ENCODE data around the gene GRB10. TPM values are rescaled to one million over a fixed set of nuclear protein-coding genes. Genes with fewer than 3 reads are reported as not detected.

The GRB10 gene
- total and polyA plus RNA-seq, 5 donors from 2014 or later, result 0.25 to 2.3 TPM; not detected in 3

DNA sequence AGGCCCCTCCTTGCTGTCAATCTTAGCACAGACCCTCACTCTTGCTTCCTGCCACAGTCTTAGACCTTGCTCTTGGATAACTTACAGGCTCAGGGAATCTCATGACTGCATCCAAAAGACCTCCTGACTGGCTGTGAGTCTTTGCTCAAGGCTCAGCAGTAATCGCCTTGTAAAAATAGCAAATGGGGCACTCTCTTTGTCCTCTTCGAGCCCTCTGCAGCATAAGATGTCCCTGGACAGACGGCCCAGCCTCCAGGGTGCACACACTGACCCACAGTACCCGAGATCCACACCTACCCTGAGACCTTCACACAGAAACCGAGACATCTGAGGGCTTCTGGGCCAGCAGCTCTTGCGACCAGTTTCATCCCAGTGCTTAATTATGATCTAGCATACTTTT, 151.6 kb downstream of the GRB10 start:
- Mint-ChIP-seq H3K4me3 (no peak overlapping the region), H3K27ac (no peak overlapping the region), H3K9me3 (no peaks in the 10 kb centered on the region), H3K4me1 (no peaks in the 10 kb centered on the region), H3K36me3 (no peaks in the 10 kb centered on the region), H3K27me3 (peaks cover 44% of the 10 kb centered on the region)
- Histone ChIP-seq H3K9me3 (ENCODE audit: control insufficient read depth in 2 of 2, low read length in 2 of 2) (no peaks in the 10 kb centered on the region), H3K36me3 (ENCODE audit: control insufficient read depth, insufficient read depth, low read length) (no peaks in the 10 kb centered on the region), H3K4me3 (ENCODE audit: low read depth, low read length) (no peak overlapping the region), H3K27ac (ENCODE audit: insufficient read depth, low read length, poor library complexity, severe bottlenecking) (no peak overlapping the region), H3K27me3 (ENCODE audit: control insufficient read depth, insufficient read depth, low read length) (peaks cover 17% of the 10 kb centered on the region), H3K4me1 (ENCODE audit: control insufficient read depth, insufficient read depth, low read length, poor library complexity, severe bottlenecking) (peaks cover 5% of the 10 kb centered on the region)
- ATAC-seq (ENCODE audit: low read depth in 2 of 2) (no peak), DNase-seq (no peak)

- H3K4me3 ChIP-seq (ENCODE audit: low read depth, low read length), result no peak overlapping the region
- H3K27ac Mint-ChIP-seq, result no peak overlapping the region
- H3K4me3 Mint-ChIP-seq, result no peak overlapping the region
- no peaks in the 10 kb centered on the region for H3K9me3 ChIP-seq (ENCODE audit: control insufficient read depth in 2 of 2, low read length in 2 of 2)
- H3K27me3 Mint-ChIP-seq, result peaks cover 46% of the 10 kb centered on the region
- ATAC-seq (ENCODE audit: low read depth in 2 of 2), result no peak
- H3K27me3 ChIP-seq (ENCODE audit: control insufficient read depth, insufficient read depth, low read length), result peaks cover 13% of the 10 kb centered on the region
- H3K4me1 ChIP-seq (ENCODE audit: control insufficient read depth, insufficient read depth, low read length, poor library complexity, severe bottlenecking), result peaks cover 5% of the 10 kb centered on the region
- H3K4me1 Mint-ChIP-seq, result no peaks in the 10 kb centered on the region
- H3K9me3 Mint-ChIP-seq, result no peaks in the 10 kb centered on the region
- no peak for DNase-seq
- H3K36me3 Mint-ChIP-seq, result no peaks in the 10 kb centered on the region
- no peak overlapping the region for H3K27ac ChIP-seq (ENCODE audit: insufficient read depth, low read length, poor library complexity, severe bottlenecking)
- no peaks in the 10 kb centered on the region for H3K36me3 ChIP-seq (ENCODE audit: control insufficient read depth, insufficient read depth, low read length)
These were observed 153.3 kb downstream of the GRB10 start for GRCh38 chr7:50629238-50629901.

DNA sequence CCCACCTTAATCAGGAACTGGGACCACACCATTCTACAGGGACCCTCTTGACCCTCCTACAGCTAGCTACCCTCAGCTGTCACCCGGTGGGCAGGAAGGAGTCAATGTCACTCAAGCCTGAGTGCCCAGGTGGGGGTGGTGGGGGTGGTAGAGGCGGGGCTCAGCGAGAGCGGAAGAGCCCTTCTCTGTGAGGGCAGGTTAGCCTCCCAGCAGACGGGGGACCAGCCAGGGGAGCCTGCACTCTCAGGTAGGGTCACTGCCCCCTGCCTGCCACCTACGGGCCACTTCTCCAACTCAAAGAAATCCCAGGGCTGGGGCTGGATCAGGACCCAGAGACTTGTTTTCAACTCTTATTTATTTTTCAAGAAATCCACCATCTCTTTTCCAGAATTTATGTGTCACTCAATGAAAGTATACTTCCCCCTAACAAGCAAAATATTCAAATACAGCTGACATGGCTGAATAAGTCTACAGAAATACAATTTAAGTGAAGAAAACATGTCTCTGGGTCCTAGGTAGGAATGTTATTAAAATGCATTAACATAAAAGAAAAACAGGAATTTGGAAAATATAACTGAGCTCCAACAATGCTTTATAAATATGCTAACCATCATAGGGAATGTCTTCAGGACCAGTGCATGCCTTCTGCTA, 154.1 kb downstream of the GRB10 start:
- no peak overlapping the region for H3K27ac Mint-ChIP-seq
- Histone ChIP-seq H3K4me1 (ENCODE audit: control insufficient read depth, insufficient read depth, low read length, poor library complexity, severe bottlenecking) (peaks cover 5% of the 10 kb centered on the region), H3K27me3 (ENCODE audit: control insufficient read depth, insufficient read depth, low read length) (peaks cover 9% of the 10 kb centered on the region), H3K9me3 (ENCODE audit: control insufficient read depth in 2 of 2, low read length in 2 of 2) (no peaks in the 10 kb centered on the region), H3K36me3 (ENCODE audit: control insufficient read depth, insufficient read depth, low read length) (no peaks in the 10 kb centered on the region), H3K27ac (ENCODE audit: insufficient read depth, low read length, poor library complexity, severe bottlenecking) (no peak overlapping the region), H3K4me3 (ENCODE audit: low read depth, low read length) (no peak overlapping the region)
- ATAC-seq (ENCODE audit: low read depth in 2 of 2), result no peak
- peaks cover 48% of the 10 kb centered on the region for H3K27me3 Mint-ChIP-seq
- no peak overlapping the region for H3K4me3 Mint-ChIP-seq
- DNase-seq, result no peak
- no peaks in the 10 kb centered on the region for H3K36me3 Mint-ChIP-seq
- no peaks in the 10 kb centered on the region for H3K9me3 Mint-ChIP-seq
- no peaks in the 10 kb centered on the region for H3K4me1 Mint-ChIP-seq

- peak overlapping the region in 1 of 3 donors; percentile 60 for H3K27ac Mint-ChIP-seq
- H3K4me1 ChIP-seq (ENCODE audit: control insufficient read depth, insufficient read depth, low read length, poor library complexity, severe bottlenecking), result peaks cover 2% of the 10 kb centered on the region
- no peak overlapping the region for H3K4me3 ChIP-seq (ENCODE audit: low read depth, low read length)
- H3K27me3 ChIP-seq (ENCODE audit: control insufficient read depth, insufficient read depth, low read length), result peaks cover 11% of the 10 kb centered on the region
- no peaks in the 10 kb centered on the region for H3K9me3 ChIP-seq (ENCODE audit: control insufficient read depth in 2 of 2, low read length in 2 of 2)
- DNase-seq (no peak), ATAC-seq (ENCODE audit: low read depth in 2 of 2) (no peak)
- peaks cover 42% of the 10 kb centered on the region for H3K27me3 Mint-ChIP-seq
- H3K4me1 Mint-ChIP-seq, result no peaks in the 10 kb centered on the region
- H3K9me3 Mint-ChIP-seq, result no peaks in the 10 kb centered on the region
- no peaks in the 10 kb centered on the region for H3K36me3 ChIP-seq (ENCODE audit: control insufficient read depth, insufficient read depth, low read length)
- no peak overlapping the region for H3K27ac ChIP-seq (ENCODE audit: insufficient read depth, low read length, poor library complexity, severe bottlenecking)
- no peaks in the 10 kb centered on the region for H3K36me3 Mint-ChIP-seq
- no peak overlapping the region for H3K4me3 Mint-ChIP-seq
These were observed 154.8 kb downstream of the GRB10 start for GRCh38 chr7:50627824-50628361.

- no peak overlapping the region for H3K27ac ChIP-seq (ENCODE audit: insufficient read depth, low read length, poor library complexity, severe bottlenecking)
- ATAC-seq (ENCODE audit: low read depth in 2 of 2) (no peak), DNase-seq (no peak)
- no peaks in the 10 kb centered on the region for H3K36me3 Mint-ChIP-seq
- no peaks in the 10 kb centered on the region for H3K36me3 ChIP-seq (ENCODE audit: control insufficient read depth, insufficient read depth, low read length)
- H3K27ac Mint-ChIP-seq, result no peak overlapping the region
- no peak overlapping the region for H3K4me3 ChIP-seq (ENCODE audit: low read depth, low read length)
- H3K27me3 ChIP-seq (ENCODE audit: control insufficient read depth, insufficient read depth, low read length), result peaks cover 11% of the 10 kb centered on the region
- H3K4me1 Mint-ChIP-seq, result no peaks in the 10 kb centered on the region
- H3K4me3 Mint-ChIP-seq, result no peak overlapping the region
- no peaks in the 10 kb centered on the region for H3K9me3 ChIP-seq (ENCODE audit: control insufficient read depth in 2 of 2, low read length in 2 of 2)
- no peaks in the 10 kb centered on the region for H3K4me1 ChIP-seq (ENCODE audit: control insufficient read depth, insufficient read depth, low read length, poor library complexity, severe bottlenecking)
- H3K9me3 Mint-ChIP-seq, result no peaks in the 10 kb centered on the region
- H3K27me3 Mint-ChIP-seq, result peaks cover 54% of the 10 kb centered on the region
These were observed 156.4 kb downstream of the GRB10 start for GRCh38 chr7:50626286-50626685.

DNA sequence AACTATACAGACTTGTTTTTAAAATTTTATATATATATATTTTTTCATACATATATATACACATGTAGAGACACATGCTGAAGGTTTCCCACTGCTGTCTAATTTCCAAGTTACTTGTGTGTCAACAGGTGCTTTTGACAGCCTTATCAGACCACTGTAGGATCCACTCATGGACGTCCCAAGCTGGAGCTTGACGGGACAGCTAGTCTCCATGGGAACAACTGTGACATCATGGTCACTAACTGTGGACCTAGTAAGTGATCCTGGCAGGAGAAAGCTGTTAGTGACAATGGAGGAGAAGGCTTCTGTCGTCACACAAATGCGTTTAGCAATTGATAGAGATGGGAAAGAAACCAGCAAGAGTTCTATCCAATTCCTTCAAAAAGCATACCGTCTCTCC, 157.3 kb downstream of the GRB10 start:
- H3K27ac Mint-ChIP-seq, result no peak overlapping the region

DNA sequence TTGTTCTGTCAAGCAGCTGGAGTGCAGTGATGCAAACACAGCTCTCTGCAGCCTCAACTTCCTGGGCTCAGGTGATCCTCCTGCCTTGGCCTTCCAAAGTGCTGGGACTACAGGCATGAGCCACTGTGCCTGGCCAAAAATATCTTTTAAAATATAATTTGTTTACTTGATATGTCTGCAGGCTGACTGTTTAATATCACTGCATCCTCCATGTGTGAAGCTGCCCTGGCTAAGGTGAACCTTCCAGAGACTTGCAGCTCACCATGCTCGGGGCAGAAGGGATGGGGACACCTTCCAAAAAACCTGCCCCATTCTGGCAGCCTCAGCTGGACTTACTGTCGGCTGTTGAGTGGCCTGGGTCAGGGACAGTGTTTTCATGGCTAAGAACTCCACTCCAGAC, 159.9 kb downstream of the GRB10 start:
- Mint-ChIP-seq H3K27me3 (peaks cover 76% of the 10 kb centered on the region), H3K27ac (no peak overlapping the region)

More for the DNA sequence above, 157.3 kb downstream of the GRB10 start:
- H3K36me3 ChIP-seq (ENCODE audit: control insufficient read depth, insufficient read depth, low read length), result no peaks in the 10 kb centered on the region
- Mint-ChIP-seq H3K9me3 (no peaks in the 10 kb centered on the region), H3K4me1 (no peaks in the 10 kb centered on the region), H3K36me3 (no peaks in the 10 kb centered on the region), H3K27me3 (peaks cover 63% of the 10 kb centered on the region), H3K4me3 (no peak overlapping the region)
- H3K4me3 ChIP-seq (ENCODE audit: low read depth, low read length), result no peak overlapping the region
- peaks cover 11% of the 10 kb centered on the region for H3K27me3 ChIP-seq (ENCODE audit: control insufficient read depth, insufficient read depth, low read length)
- no peak overlapping the region for H3K27ac ChIP-seq (ENCODE audit: insufficient read depth, low read length, poor library complexity, severe bottlenecking)
- DNase-seq, result no peak
- no peaks in the 10 kb centered on the region for H3K9me3 ChIP-seq (ENCODE audit: control insufficient read depth in 2 of 2, low read length in 2 of 2)
- ATAC-seq (ENCODE audit: low read depth in 2 of 2), result no peak
- H3K4me1 ChIP-seq (ENCODE audit: control insufficient read depth, insufficient read depth, low read length, poor library complexity, severe bottlenecking), result no peaks in the 10 kb centered on the region

More for the DNA sequence above, 159.9 kb downstream of the GRB10 start:
- no peak for ATAC-seq (ENCODE audit: low read depth in 2 of 2)
- no peaks in the 10 kb centered on the region for H3K4me1 ChIP-seq (ENCODE audit: control insufficient read depth, insufficient read depth, low read length, poor library complexity, severe bottlenecking)
- H3K27me3 ChIP-seq (ENCODE audit: control insufficient read depth, insufficient read depth, low read length), result peaks cover 11% of the 10 kb centered on the region
- Mint-ChIP-seq H3K36me3 (no peaks in the 10 kb centered on the region), H3K4me1 (no peaks in the 10 kb centered on the region), H3K4me3 (no peak overlapping the region), H3K9me3 (no peaks in the 10 kb centered on the region)
- no peak for DNase-seq
- no peak overlapping the region for H3K4me3 ChIP-seq (ENCODE audit: low read depth, low read length)
- H3K27ac ChIP-seq (ENCODE audit: insufficient read depth, low read length, poor library complexity, severe bottlenecking), result no peak overlapping the region
- H3K36me3 ChIP-seq (ENCODE audit: control insufficient read depth, insufficient read depth, low read length), result no peaks in the 10 kb centered on the region
- no peaks in the 10 kb centered on the region for H3K9me3 ChIP-seq (ENCODE audit: control insufficient read depth in 2 of 2, low read length in 2 of 2)
